ENCODE data around the gene DNAAF5. TPM values are rescaled to one million over a fixed set of nuclear protein-coding genes. Genes with fewer than 3 reads are reported as not detected.
"Not testable (repeated sequence)": the region's sequence is repeated elsewhere in the genome, so short reads cannot be mapped to it uniquely, and the experiment has no call there.

Gene DNAAF5
- total and polyA plus RNA-seq, 3 donors from 2014 or later = 21.1 to 67.0 (median 52.6) TPM

DNA sequence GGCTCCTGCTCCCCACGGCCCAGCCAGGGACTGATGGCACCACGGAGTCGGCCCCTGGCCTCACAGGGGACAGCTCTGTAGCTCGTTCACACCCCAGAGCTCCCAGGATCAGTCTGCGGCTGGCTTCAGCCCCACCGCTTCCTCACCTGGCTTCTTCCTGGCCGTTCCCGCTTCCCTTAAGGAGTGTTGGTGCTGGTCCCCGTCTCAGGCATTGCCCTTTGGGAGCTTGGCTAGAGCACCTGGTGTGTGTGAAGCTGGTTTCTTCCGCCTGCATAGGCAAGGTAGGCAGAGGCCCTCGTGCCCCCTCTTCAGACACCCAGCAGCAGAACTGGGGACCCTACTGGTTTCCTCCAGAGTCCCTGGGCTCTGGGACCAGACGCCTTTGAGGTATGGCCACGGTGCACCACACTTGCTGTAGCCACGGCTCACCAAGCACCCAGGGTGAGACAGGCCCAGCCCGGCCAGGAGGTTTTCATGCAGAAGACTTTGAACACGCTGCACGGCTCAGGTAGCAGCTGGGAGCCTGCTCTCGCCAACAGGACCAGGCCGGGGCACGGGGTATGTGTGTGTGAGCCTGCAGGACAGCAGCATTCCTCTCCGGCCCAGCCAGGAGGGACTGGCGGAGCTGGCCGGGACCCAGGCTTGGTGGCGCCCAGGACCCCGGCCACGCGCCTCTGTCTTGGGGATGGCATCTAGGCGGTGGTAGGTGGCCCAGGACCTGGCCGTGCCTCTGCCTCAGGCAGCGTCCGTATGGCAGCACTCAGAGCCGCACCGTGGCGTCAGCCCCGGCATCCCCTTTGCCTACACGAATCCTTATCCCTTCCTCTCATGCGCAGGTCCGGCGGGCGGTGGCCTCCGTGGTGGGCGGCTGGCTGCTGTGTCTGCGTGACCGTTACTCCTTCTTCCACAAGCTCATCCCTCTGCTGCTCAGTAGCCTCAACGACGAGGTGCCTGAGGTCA, 13.8 kb downstream of the DNAAF5 start:
- no peaks in the 10 kb centered on the region for H3K36me3 ChIP-seq (ENCODE audit: low read depth, missing control alignments)
- H3K4me1 ChIP-seq = no peaks in the 10 kb centered on the region
- H3K4me3 ChIP-seq = no peak overlapping the region
- H3K9me3 ChIP-seq = no peaks in the 10 kb centered on the region
- 95 to 97% methylated on average over 14 to 45 of the region's 46 CpGs for WGBS, 2 donors
- no peaks in the 10 kb centered on the region for H3K27me3 ChIP-seq
- intact Hi-C loops (cut with DNase I; ENCODE audit: low total_unique reads) = no loop called here
- H3K27ac ChIP-seq = no peak overlapping the region
- DNase-seq = no peak
- TF ChIP-seq, protein P1, sequence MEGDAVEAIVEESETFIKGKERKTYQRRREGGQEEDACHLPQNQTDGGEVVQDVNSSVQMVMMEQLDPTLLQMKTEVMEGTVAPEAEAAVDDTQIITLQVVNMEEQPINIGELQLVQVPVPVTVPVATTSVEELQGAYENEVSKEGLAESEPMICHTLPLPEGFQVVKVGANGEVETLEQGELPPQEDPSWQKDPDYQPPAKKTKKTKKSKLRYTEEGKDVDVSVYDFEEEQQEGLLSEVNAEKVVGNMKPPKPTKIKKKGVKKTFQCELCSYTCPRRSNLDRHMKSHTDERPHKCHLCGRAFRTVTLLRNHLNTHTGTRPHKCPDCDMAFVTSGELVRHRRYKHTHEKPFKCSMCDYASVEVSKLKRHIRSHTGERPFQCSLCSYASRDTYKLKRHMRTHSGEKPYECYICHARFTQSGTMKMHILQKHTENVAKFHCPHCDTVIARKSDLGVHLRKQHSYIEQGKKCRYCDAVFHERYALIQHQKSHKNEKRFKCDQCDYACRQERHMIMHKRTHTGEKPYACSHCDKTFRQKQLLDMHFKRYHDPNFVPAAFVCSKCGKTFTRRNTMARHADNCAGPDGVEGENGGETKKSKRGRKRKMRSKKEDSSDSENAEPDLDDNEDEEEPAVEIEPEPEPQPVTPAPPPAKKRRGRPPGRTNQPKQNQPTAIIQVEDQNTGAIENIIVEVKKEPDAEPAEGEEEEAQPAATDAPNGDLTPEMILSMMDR (IDR thresholded peaks at IDR 0.05) = no peak
- no peak for TF ChIP-seq POLR2A (IDR thresholded peaks at IDR 0.05)

DNA sequence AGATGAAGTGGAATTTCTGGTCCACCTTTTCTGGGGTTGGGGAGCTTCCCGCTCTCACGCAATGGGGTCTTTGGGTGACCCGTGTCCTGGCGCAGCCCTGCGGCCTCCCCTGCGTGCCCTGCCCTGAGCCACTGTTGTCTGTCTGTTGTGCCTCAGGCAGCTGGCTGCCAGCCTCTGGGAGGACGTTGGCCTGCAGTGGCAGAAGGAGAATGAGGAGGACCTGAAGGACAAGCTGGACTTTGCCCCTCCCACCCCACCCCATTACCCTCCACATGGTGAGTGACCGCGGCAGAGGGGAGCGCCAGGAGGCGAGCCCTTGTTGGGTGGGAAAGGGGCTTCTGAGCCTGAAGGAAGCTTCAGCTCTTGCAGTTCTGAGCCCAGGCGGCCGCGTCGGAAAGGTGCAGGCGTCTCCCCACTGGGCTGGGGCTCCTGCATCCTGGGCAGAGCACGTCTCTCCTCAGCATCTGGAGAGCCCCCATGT, 14.7 kb downstream of the DNAAF5 start:
- WGBS, 2 donors = 92 to 95% methylated on average over 14 to 17 of the region's 17 CpGs
- no peaks in the 10 kb centered on the region for H3K36me3 ChIP-seq (ENCODE audit: low read depth, missing control alignments)
- DNase-seq = no peak
- no peaks in the 10 kb centered on the region for H3K9me3 ChIP-seq
- H3K4me3 ChIP-seq = no peak overlapping the region
- H3K27me3 ChIP-seq = no peaks in the 10 kb centered on the region
- intact Hi-C loops (cut with DNase I; ENCODE audit: low total_unique reads) = no loop called here
- TF ChIP-seq POLR2A (IDR thresholded peaks at IDR 0.05) = no peak
- TF ChIP-seq, protein P1 (IDR thresholded peaks at IDR 0.05) = no peak
- no peak overlapping the region for H3K27ac ChIP-seq
- H3K4me1 ChIP-seq = no peaks in the 10 kb centered on the region

DNA sequence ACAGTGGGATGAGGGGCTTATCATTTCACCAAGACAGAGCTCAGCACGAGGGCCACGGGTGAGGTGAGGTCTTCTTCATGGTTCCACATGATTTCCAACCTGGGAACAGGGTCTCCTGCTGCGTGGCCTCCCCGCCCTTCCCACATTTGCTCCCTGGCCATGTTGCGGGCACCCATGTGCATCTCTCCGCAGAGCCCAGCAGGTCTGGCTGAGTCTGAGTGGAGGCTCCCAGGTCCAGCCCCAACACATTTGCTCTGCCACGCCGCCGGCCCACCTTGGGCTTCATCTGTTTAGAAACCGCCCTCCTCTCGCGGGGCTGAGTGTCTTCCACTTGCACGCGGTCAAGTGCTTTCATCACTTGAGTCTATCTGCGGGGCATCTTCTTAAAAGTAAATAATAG, 15.4 kb downstream of the DNAAF5 start:
- 88 to 90% methylated on average over 4 to 15 of the region's 15 CpGs for WGBS, 2 donors

DNA sequence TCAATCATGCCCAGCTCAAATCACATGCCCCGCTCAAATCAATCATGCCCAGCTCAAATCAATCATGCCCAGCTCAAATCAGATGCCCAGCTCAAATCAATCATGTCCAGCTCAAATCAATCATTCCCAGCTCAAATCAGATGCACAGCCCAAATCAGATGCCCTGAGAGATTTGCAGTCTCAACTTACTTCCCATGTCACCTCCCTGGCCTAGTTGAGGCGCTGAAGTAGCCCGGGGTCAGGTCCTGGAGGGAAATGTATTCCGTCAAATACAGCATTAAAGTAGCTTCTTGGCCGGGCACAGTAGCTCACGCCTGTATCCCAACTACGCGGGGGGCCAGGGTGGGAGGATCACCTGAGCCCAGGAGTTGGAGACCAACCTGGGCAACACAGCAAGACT, 16.3 kb downstream of the DNAAF5 start:
- H3K4me3 ChIP-seq = no peak overlapping the region
- no peaks in the 10 kb centered on the region for H3K9me3 ChIP-seq
- no peaks in the 10 kb centered on the region for H3K27me3 ChIP-seq
- H3K4me1 ChIP-seq = no peaks in the 10 kb centered on the region
- no peak for TF ChIP-seq POLR2A (IDR thresholded peaks at IDR 0.05)
- TF ChIP-seq, protein P1 (IDR thresholded peaks at IDR 0.05) = no peak
- WGBS, 2 donors = 79 to 87% methylated on average over 7 to 8 of the region's 8 CpGs
- no peak overlapping the region for H3K27ac ChIP-seq
- intact Hi-C loops (cut with DNase I; ENCODE audit: low total_unique reads) = no loop called here
- no peak for DNase-seq
- H3K36me3 ChIP-seq (ENCODE audit: low read depth, missing control alignments) = no peaks in the 10 kb centered on the region

More for the DNA sequence above, 15.4 kb downstream of the DNAAF5 start:
- H3K27ac ChIP-seq = no peak overlapping the region
- no peaks in the 10 kb centered on the region for H3K27me3 ChIP-seq
- DNase-seq = no peak
- no peak overlapping the region for H3K4me3 ChIP-seq
- no peaks in the 10 kb centered on the region for H3K9me3 ChIP-seq
- no peaks in the 10 kb centered on the region for H3K36me3 ChIP-seq (ENCODE audit: low read depth, missing control alignments)
- TF ChIP-seq, protein P1 (IDR thresholded peaks at IDR 0.05) = no peak
- TF ChIP-seq POLR2A (IDR thresholded peaks at IDR 0.05) = no peak
- intact Hi-C loops (cut with DNase I; ENCODE audit: low total_unique reads) = no loop called here
- no peaks in the 10 kb centered on the region for H3K4me1 ChIP-seq

DNA sequence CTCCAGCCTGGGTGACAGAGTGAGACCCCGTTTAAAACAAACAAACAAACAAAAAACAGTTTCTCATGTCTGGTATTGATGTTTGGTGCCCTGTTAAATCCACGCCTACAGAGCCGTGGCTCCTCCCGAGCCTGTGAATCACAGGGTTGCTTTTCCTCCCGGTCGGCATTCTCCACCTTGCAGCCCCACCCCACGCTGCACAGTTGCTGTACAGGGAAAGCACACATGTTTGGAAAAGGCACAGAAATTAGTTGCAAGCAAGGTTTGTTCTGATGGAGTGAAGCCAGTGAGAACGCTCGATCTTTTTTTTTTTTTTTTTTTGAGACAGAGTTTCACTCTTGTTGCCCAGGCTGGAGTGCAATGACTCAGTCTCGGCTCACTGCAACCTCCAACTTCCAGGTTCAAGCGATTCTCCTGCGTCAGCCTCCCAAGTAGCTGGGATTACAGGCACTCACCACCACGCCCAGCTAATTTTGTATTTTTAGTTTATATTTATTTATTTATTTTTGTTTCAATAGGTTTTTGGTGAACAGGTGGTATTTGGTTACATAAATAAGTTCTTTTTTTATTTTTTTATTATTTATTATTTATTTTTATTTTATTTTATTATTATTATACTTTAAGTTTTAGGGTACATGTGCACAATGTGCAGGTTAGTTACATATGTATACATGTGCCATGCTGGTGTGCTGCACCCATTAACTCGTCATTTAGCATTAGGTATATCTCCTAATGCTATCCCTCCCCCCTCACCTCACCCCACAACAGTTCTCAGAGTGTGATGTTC, 17.0 kb downstream of the DNAAF5 start:
- DNase-seq; H3K27ac ChIP-seq; H3K27me3 ChIP-seq; H3K36me3 ChIP-seq (ENCODE audit: low read depth, missing control alignments); H3K4me1 ChIP-seq; H3K4me3 ChIP-seq; intact Hi-C loops (cut with DNase I; ENCODE audit: low total_unique reads); H3K9me3 ChIP-seq: not testable (repeated sequence)
- 88 to 90% methylated on average over 14 of the region's 14 CpGs for WGBS, 2 donors

DNA sequence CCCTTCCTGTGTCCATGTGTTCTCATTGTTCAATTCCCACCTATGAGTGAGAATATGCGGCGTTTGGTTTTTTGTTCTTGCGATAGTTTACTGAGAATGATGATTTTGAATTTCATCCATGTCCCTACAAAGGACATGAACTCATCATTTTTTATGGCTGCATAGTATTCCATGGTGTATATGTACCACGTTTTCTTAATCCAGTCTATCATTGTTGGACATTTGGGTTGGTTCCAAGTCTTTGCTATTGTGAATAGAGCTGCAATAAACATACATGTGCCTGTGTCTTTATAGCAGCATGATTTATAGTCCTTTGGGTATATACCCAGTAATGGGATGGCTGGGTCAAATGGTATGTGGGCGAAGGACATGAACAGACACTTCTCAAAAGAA, 17.6 kb downstream of the DNAAF5 start:
- H3K27ac ChIP-seq; H3K27me3 ChIP-seq; H3K9me3 ChIP-seq; H3K36me3 ChIP-seq (ENCODE audit: low read depth, missing control alignments); H3K4me3 ChIP-seq; DNase-seq; intact Hi-C loops (cut with DNase I; ENCODE audit: low total_unique reads); H3K4me1 ChIP-seq: not testable (repeated sequence)
- WGBS, 2 donors = 97 to 98% methylated on average over 5 of the region's 5 CpGs
